SK-MEL-5 (cell line): ENCODE measurements around the gene KDM4F. TPM values are rescaled to one million over a fixed set of nuclear protein-coding genes. Genes with fewer than 3 reads are reported as not detected.
"Not testable (repeated sequence)": the region's sequence is repeated elsewhere in the genome, so short reads cannot be mapped to it uniquely, and the experiment has no call there.

Experiments used
- DNase-seq: peaks from one replicate; pipeline ENCODE4 v3.0.0-alpha.2; 2016; ENCODE audit warnings: low read depth, low spot score
- in situ Hi-C: cut with HindIII; loops from 2 replicates; pipeline ENCODE4 v1.10.0; 2016; ENCODE audit warnings: low sequenced_read_pairs, high pct_unique_total_duplicates, low pct_unique_long_range_greater_than_20kb
- polyA plus RNA-seq, 2 experiments: library from polyadenylated mRNA; depleted of rRNA; stranded (reverse); fragments of >200 nt; gene quantifications; 2 replicates each; pipeline ENCODE4 v1.2.3, GENCODE V29; 2015
- total RNA-seq: library from RNA; depleted of rRNA; stranded (reverse); fragments of >200 nt; shearing (Covaris generic); gene quantifications from 2 replicates; pipeline ENCODE4 v1.2.3, GENCODE V29; 2014; rRNA removed

Gene KDM4F
- not detected in 2 replicates for total RNA-seq
- not detected in 2 replicates for polyA plus RNA-seq (2015; cell fraction: cytosol; rRNA removed)
- not detected in 2 replicates for polyA plus RNA-seq (2015; cell fraction: nucleus; rRNA removed)

DNA sequence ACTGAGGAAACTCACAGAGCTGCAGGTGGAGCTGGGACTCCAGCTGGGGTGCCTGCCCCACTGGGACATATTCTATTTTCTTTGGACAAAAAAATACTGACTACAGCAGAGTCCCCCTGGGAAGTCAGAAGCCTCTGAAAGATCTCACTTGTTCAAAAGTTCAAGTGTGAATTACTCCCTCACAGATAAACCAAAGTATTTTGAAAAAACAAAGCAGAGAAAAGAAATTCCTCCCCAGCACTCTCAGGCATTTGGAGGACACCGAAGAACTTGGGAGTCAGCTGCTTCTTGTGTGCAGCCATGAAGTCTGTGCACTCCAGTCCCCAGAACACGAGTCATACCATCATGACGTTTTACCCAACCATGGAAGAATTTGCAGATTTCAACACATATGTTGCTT lies at the start of gene KDM4F:
Gene KDM4F (plus strand): TSS at position 301 of the 400 bp plus-strand sequence.
- DNase-seq, in situ Hi-C loops: not testable (repeated sequence)

GRCh38 chr11:95003716-95004115 lies 45.5 kb upstream of the KDM4F start:
- DNase-seq, result no peak
- in situ Hi-C loops, result no loop called here

DNA sequence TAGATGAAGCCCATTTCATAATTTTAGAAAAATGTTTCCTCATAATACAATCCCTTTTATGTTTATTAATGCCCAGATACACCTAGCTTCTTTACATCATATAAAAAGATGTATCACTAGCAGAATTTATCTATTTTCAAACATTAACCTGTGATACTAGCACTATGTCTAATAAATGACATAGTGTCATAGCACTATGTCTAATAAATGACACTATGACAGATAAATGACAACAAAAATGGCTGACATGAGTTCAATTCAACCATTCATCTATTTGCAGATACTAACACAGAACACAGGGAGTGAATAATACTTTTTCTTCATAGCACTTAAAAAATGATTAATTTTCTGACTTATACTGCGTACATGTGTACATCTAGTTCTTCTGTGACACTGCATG lies 43.6 kb upstream of the KDM4F start:
- in situ Hi-C loops, result no loop called here
- no peak for DNase-seq

DNA sequence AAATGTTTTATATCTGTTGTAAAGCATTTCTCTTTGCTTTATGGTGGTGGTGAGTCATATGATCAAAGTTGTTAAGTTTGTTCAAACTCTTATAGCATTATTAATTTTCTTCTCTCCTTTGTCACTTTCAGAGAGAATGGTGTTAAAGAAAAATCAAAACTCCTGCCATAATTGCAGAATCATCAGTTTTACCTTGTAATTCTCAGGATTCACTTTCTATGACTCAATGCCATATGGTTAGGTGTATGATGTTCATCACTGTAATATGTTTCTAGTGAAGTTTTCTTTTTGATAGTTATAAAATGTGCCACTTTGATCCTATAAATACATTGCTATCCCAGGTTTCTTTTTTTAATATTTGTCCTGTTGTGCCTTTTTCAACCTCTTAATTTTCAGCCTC lies 37.8 kb upstream of the KDM4F start:
- in situ Hi-C loops, result no loop called here
- DNase-seq, result no peak

GRCh38 chr11:95014184-95014821 lies 34.9 kb upstream of the KDM4F start:
- in situ Hi-C loops, result no loop called here
- no peak for DNase-seq

DNA sequence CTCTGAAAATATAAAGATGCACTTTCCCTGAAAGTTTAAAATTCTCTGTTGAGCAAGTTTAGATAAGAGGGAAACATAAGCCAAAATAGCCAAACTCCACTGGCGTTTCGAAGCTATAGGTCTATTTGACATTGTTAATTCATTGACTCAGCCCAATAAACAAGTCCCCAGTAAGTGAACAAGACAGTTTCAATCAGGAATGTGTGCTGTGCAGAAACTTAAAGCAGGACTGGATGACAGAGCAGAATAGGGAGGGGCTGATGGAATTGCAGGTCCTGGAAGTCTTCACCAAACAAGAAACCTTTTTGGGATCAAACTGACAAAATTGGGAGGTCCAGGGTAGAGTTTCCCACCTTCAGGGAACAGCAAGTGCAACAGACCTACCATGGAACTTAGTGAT lies 33.1 kb upstream of the KDM4F start:
- in situ Hi-C loops, result no loop called here
- DNase-seq, result no peak

- DNase-seq, in situ Hi-C loops: not testable (repeated sequence)
Observed at GRCh38 chr11:95021468-95021867, 27.8 kb upstream of the KDM4F start.

DNA sequence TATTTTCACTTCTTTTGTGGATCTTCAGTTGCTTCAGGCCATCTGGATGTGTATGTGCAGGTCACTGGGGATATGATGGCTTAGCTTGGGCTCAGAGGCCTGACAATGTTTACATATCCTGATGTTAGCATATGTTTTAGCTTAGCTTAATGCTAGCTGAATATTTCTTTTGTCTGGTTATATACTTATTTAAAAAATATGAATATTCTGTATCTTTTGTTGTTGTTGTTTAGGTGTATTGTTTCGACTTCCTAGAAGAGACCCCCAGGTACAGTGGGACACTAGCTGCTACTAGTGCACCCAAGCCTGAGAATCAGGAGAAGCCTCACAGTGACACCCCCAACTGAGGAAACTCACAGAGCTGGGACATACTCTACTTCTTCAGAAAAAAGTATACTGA lies 24.3 kb upstream of the KDM4F start, which contains the start of gene KDM4E:
Gene KDM4E (plus strand): TSS at position 301 of the 400 bp plus-strand sequence. CDS start 300 bp downstream, outside the sequence.
- in situ Hi-C loops, result no loop called here
- DNase-seq, result no peak

DNA sequence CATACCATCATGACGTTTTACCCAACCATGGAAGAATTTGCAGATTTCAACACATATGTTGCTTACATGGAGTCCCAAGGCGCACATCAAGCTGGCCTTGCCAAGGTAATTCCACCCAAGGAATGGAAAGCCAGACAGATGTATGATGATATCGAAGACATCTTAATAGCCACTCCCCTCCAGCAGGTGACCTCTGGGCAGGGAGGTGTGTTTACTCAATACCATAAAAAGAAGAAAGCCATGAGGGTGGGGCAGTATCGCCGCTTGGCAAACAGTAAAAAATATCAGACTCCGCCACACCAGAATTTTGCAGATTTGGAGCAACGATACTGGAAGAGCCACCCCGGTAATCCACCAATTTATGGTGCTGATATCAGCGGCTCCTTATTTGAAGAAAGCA lies 23.6 kb upstream of the KDM4F start:
- DNase-seq, in situ Hi-C loops: not testable (repeated sequence)

GRCh38 chr11:95028357-95028756 lies 20.9 kb upstream of the KDM4F start:
- in situ Hi-C loops, result no loop called here
- no peak for DNase-seq

GRCh38 chr11:95033051-95033450 lies 16.2 kb upstream of the KDM4F start:
- in situ Hi-C loops, result no loop called here
- no peak for DNase-seq

DNA sequence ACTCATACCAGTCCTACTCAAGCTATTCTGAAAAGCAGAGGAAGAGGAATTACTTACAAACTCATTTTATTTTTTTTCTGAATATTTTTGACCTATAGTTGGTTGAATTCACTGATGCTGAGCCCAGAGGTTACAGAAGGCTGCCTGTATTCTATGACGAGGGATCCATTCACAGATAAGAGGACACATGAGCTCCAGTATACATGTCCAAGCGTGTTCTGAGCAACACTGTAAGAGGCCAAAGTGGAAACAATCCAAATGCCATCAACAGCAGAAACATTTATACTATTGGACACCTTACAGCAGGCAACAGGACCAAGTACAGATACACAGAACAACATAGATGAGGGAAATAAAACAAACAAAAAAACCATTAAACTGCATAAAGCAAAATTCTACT lies 13.9 kb upstream of the KDM4F start:
- in situ Hi-C loops, result no loop called here
- no peak for DNase-seq

- in situ Hi-C loops, DNase-seq: not testable (repeated sequence)
Observed at GRCh38 chr11:95037356-95038035, 11.7 kb upstream of the KDM4F start.

DNA sequence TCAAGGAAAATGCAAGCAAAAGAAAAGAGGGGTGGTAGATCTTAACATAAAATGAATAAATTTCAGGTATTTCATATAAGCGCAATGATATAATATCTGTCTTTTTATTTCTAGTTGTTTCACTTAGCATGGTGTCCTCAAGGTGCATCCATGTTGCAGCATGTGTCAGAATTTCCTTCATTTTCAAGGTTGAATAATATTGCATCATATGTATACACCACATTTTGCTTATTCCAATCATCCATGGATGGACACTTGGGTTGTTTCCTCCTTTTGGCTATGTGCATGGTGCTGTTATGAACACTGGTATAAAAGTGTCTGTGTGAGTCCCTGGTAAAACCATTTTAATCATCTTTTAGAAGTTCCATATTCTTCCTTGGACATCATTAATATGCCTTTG lies 7.0 kb upstream of the KDM4F start:
- in situ Hi-C loops, result no loop called here
- DNase-seq, result no peak

DNA sequence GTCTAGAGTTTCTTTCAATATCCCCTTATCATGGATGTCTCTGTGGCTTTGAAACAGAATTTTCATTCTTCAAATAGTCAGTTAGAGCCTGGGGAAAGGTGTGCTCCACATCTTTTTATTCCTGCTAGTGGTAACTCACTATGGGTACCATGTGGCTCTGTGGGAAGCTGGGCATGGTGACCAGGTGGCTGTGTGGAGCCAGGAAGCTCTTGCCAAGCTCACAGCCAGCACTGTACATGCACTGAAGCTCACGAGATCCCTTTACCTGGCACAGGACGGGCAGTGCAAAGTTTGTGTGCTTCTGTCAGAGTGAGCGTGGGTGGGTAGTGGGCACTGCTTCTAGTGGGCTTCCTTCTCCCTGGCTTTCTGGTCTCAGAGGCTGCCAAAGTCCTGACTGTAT lies 6.3 kb upstream of the KDM4F start:
- DNase-seq, result no peak
- in situ Hi-C loops, result no loop called here

DNA sequence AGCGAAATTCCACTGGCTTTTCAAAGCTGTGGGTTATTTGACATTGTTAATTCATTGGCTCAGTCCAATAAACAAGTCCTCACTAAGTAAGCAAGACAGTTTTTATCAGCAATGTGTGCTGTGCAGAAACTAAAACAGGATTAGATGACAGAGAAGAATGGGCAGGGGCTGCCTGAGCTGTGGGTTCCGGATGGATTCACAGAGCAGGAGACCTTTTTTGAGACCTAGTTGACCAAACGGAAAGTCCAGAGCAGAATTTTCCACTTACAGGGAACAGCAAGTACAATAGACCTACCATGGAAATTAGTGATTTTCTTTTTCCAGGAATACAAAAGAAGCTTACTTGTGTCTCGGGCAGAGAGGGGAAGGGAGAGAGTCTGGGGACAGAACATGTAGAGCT lies 5.2 kb upstream of the KDM4F start:
- in situ Hi-C loops, result no loop called here
- no peak for DNase-seq

- in situ Hi-C loops, result no loop called here
Observed at GRCh38 chr11:95045812-95046211, 3.4 kb upstream of the KDM4F start.

GRCh38 chr11:95050595-95051202 lies 1.5 kb downstream of the KDM4F start:
- no peak for DNase-seq
- in situ Hi-C loops, result no loop called here

More at GRCh38 chr11:95045812-95046211, 3.4 kb upstream of the KDM4F start:
- peak; percentile 95 for DNase-seq

DNA sequence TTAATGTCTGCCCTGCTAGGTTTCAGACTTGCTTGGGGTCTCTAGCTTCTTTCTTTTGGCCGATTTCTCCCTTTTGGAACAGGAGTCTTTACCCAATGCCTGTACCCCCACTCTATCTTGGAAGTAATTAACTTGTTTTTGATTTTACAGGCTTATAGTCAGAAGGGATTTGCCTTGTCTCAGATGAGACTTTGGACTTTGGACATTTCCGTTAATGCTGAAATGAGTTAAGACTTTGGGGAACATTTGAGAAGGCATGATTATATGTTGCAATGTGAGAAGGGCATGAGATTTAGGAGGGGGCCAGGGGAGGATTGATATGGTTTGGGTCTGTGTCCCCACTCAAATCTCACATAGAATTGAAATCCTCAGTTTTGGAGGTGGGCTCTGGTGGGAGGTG lies 5.1 kb downstream of the KDM4F start:
- in situ Hi-C loops, result no loop called here
- no peak for DNase-seq
